ENCODE measurements around the gene TMEM117.

Gene TMEM117

GRCh38 chr12:44380861-44381260, 545.0 kb downstream of the TMEM117 start:
- DNase-seq (ENCODE audit: low read depth), result no peak

DNA sequence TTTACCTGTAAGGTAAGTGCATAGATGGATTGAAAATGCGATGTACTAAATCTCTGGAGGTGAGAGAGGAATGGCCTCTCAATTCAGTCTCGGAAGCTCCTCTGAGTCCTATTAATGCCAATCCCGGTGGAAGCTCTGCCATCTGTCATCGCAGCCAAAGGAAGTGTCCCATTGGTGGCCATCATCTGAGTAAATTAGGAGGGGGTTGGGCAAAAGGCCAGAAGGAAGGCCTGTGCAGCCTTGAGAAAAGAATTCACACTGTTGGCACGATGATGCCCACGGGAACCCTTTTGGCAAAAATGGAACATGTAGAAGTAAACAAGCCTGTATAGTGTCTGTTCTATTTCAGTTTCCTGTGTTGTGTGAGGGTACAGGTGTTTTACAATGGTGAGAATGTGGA, 545.5 kb downstream of the TMEM117 start:
- DNase-seq (ENCODE audit: low read depth), result no peak

- DNase-seq (ENCODE audit: low read depth), result no peak
Observed at GRCh38 chr12:44384136-44384535, 548.3 kb downstream of the TMEM117 start.

DNA sequence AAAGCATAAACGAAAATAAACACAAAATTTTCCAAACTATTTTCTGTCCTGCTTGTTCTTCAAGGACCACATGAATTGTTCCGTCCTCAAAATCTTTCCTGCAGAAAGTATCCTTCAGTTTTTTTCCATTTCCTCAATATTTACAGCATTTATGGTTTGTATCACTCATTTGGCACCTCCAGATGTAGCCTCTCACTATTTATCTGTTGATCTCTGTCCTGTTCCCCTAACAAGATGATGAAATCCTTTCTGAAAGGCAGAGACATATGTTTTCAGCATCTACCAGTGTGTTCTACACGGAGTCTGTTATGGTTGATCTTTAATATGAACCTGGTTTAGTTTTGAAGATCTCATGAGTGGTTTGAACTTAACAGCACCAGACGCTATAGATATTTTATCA, 550.1 kb downstream of the TMEM117 start:
- no peak for DNase-seq (ENCODE audit: low read depth)

DNA sequence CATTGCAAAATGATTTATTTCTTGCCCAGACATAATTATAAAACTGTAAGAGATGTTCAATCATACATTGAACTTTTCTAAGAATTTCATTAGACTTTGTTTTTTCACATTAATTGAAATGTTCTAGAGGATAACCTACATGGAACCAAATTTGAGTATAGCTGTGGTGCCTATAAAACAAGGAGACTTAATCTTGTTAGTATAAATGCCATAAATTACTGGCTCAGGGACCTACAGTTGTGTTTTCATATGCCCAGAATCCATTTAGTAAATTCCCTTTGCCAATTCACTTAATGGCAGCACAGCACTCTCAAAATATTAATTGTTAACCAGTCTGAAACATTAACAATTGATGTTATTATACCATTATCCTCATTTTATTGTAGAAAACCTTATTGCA, 551.7 kb downstream of the TMEM117 start:
- DNase-seq (ENCODE audit: low read depth), result no peak

DNA sequence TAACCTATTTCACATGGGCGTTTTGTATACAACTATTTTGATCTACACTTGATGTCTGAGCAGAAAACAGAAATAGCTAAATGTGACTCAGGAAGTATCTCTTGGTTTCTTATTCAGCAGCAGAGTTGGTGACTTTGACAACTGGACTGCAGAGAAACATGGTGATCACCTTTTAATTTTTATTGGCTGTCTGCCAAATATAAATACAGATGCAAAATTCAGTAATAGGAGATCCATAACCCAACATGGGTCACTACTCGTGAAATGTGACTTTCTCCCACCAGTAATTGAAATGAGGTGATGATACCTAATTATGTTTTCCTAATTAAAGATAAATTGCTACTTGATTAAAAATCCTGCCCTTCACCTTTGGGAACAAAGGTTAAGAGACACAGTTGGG, 553.2 kb downstream of the TMEM117 start:
- no peak for DNase-seq (ENCODE audit: low read depth)

DNA sequence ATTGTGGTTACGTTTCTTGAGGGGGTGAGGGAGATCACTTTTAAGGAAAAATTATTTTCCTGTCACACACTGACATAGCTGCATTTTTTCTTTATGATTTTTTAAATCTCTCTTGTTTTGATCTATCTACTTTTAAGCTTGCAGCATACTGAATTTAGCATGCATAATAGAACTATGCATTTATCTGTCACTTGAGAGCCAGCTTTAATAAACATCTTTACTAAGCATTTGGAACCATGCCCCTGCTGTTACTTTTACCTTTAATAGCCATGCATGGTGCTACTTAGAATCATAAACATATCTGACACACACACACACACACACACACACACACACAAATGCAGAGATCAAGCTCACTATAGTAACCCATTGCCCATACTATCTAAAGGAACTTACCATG, 554.0 kb downstream of the TMEM117 start:
- DNase-seq (ENCODE audit: low read depth), result no peak

- DNase-seq (ENCODE audit: low read depth), result no peak
Observed at GRCh38 chr12:44397631-44398030, 561.8 kb downstream of the TMEM117 start.

DNA sequence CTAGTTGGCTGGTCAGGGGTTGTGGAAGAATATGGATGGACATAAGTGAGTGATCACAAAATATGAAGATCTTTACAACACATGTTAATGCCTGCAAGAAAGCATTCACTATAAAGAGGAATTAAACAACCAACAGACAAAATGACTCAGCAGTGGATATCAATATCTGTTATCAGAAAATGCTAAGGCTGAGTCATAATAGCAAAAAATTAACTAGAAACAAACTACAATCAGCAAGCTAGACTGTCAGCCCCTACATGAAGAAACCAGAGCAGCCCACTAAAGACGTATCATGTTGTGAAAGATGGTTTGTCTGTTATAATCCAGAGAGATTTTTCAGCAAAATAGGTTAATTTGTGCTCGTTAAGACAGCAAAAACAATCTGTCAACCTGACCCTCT, 567.3 kb downstream of the TMEM117 start:
- DNase-seq (ENCODE audit: low read depth), result no peak

- no peak for DNase-seq (ENCODE audit: low read depth)
Observed at GRCh38 chr12:44405297-44405696, 569.4 kb downstream of the TMEM117 start.

- no peak for DNase-seq (ENCODE audit: low read depth)
Observed at GRCh38 chr12:44422559-44422958, 586.7 kb downstream of the TMEM117 start.

DNA sequence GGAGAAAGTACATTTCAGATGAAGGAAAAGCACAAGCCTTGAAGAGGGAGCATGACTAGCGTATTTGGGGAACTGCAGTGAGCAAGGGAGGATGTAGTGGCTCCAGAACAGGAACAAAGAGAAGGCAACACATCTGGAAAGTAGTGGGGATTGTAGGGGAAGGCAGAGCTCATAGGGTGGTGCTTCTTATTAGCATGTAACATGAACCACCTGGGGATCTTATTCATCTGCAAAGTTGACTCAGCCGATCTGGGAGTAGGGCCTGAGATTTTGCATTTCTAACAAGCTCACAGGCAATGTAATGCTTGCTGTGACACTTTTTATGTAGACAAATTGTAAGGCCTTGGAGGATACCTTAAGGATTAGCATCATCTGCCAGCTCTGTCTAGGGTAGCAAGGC, 592.9 kb downstream of the TMEM117 start:
- DNase-seq (ENCODE audit: low read depth), result no peak

- DNase-seq (ENCODE audit: low read depth), result no peak
Observed at GRCh38 chr12:44431647-44432343, 595.9 kb downstream of the TMEM117 start.

DNA sequence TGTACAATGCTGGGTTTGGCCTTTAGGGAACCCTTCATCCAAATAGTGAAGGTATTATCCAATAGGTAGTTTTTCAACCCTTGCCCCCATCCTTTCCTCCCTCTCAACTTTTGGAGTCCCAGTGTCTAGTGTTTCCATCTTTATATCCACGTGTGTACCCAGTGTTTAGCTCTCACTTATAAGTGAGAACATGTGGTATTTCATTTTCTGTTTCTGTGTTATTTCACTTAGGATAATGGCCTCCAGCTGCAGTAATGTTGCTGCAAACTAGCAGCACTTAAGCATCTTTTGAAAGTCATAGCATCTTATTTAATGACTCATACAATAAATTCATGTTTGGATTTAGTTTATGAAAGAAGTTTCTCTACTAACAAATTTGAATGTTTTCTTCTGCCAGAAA, 597.8 kb downstream of the TMEM117 start:
- DNase-seq (ENCODE audit: low read depth), result no peak

GRCh38 chr12:44436756-44437155, 600.9 kb downstream of the TMEM117 start:
- DNase-seq (ENCODE audit: low read depth), result no peak
